GM12874 (cell line): Measurements from ENCODE around the gene SCD.

Source experiments
- TF ChIP-seq, protein P1 (sequence below): IDR thresholded peaks from 2 replicates; pipeline ENCODE4 v1.5.1; 2011; ENCODE audit warnings: low read depth, mild to moderate bottlenecking, control low read depth, low read length, moderate library complexity; ENCODE audit not compliant: insufficient read depth

Gene SCD

DNA sequence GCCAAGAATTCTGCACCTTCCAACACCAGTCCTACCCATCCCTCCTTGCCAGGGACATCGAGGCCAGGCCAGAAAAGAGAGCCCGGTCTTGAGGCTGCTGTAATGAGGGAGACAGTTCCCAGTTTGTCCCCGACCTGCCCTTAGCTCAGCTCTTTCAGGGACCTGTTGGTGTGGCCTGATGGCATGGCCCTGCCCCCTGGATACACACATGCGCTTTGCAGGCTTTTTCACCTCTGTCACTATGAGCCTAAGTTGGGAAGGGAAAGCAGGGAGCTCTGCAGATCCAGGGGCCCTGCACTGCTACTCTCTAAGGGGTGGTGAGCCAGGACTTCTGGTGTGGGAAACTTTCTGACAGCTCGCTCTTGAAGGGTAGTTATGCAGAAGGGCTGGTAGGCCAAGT is 2.1 kb downstream of the SCD start:
- TF ChIP-seq, protein P1, sequence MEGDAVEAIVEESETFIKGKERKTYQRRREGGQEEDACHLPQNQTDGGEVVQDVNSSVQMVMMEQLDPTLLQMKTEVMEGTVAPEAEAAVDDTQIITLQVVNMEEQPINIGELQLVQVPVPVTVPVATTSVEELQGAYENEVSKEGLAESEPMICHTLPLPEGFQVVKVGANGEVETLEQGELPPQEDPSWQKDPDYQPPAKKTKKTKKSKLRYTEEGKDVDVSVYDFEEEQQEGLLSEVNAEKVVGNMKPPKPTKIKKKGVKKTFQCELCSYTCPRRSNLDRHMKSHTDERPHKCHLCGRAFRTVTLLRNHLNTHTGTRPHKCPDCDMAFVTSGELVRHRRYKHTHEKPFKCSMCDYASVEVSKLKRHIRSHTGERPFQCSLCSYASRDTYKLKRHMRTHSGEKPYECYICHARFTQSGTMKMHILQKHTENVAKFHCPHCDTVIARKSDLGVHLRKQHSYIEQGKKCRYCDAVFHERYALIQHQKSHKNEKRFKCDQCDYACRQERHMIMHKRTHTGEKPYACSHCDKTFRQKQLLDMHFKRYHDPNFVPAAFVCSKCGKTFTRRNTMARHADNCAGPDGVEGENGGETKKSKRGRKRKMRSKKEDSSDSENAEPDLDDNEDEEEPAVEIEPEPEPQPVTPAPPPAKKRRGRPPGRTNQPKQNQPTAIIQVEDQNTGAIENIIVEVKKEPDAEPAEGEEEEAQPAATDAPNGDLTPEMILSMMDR: no peak

DNA sequence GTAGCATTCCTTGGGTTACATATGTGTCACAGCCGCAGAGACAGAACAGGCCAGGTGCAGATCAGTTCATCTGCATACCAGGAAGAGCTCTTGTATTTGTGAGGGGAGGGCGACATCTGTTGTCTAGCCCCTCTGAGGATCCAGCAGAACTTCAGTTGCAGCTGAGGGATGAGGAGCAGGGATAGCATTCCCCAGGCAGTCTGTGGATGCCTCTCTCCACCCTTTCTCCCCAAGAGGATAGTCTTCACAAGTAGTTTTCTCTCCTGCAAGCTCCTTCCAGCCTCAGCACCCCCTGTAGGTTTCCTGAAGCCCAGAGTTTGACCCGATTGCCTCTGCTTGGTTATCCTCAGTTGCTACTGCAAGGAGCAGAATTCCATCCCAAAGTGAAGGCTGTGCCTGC is 2.6 kb downstream of the SCD start:
- TF ChIP-seq, protein P1: no peak

DNA sequence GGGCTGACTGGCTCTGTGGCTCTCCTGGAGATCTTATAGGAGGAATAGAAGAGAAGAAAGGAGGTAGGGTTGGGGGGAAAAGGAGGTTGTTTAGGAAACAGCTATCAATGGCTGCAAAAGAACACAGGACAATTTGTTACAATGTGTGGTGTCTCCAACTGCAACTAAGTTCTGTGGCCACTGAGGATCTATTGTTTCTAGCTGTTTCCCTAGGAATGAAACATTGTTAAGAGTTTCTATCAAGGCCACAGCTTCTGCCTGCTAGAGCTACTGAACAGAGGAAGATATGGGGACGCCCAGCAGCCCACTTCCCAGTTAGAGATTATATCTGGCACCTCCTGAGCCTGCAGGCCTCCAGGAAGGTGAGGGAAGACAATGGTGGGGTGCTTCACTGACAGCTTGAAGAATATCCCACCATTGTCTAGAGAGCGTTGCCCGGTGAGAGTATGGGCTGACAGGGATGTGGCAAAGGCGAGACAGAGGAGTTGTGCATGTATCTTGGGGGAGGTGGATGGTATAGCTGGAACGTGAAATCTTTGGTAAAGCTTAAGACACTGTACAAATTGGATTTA is 4.0 kb downstream of the SCD start:
- TF ChIP-seq, protein P1: no peak

DNA sequence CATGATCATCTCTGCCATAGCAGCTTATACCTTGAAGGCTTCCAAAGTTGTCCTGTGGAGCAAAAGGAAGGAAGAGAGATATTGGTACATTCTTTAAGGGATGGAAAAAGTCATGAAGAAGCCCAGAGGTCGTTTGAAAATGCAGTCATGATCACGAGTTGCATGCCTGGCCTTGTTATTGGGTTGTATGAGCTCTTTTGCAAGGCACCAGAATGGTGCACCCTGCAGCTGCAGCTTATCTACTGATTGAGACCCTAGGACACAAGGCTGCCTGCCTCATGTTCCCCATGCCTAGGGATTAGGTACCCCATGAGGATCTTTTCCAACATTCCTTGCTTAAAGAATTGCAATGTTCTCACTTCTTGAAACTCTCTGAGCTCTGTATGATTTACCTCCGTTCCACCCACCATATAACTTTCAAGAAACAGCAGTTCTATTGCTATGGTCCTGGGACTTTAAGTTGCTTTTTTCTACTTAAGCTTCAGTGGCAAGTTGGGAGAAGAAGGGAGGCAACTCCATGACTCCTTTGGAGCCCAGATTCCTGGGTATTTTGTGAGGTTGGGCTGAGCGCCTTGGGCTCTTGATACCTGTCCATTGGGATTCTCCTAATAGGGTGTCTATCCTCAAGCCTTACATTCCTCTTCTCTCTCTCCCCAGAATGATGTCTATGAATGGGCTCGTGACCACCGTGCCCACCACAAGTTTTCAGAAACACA is 6.9 kb downstream of the SCD start:
- TF ChIP-seq, protein P1: no peak

DNA sequence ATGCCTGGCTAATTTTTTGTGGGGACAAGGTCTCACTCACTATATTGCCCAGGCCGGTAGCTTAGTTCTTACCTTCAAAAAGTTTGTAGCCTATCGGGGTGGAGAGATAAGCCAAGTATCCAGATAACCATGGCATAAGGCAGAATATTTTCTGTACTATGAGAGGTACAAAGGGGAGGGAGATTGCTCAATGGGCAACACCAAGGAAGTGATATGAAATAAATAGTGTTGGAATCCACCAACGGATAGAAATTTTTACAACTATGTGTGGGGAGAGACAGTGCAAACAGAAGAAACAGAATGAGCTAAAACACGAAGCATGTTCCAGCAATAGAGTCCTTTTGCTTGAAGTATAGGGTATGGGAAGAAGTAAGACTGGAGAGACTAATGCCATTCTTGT is 8.1 kb downstream of the SCD start:
- TF ChIP-seq, protein P1: no peak

DNA sequence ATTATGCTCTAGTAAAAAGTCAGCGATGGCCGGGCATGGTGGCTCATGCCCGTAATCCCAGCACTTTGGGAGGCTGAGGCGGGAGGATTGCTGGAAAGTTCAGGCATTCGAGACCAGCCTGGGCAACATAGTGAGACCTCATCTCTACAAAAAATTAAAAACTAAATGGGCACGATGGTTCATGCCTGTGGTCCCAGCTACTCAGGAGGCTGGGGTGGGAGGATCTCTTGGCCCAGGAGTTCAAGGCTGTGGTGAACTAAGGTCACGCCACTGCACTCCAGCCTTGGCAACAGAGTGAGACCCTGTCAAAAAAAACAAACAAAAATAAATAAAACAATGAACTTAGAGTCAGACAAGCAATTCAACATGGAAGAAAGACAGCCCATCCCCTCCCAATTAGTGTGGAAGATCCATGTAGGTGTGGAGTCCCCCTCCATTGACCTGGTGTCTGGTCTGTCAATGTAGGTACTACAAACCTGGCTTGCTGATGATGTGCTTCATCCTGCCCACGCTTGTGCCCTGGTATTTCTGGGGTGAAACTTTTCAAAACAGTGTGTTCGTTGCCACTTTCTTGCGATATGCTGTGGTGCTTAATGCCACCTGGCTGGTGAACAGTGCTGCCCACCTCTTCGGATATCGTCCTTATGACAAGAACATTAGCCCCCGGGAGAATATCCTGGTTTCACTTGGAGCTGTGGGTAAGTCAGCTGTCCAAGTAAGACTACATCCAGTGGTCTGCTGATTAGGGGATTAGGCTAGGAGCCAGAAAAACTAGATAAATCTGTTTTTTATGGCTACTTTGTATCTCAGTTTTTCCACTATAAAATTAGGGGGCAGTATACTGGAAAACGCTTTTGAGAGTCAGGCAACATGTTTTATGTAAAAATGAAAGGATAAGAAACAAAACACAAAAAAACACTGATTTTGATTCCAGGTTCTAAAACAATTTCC is 9.3 kb downstream of the SCD start:
- TF ChIP-seq, protein P1: no peak

DNA sequence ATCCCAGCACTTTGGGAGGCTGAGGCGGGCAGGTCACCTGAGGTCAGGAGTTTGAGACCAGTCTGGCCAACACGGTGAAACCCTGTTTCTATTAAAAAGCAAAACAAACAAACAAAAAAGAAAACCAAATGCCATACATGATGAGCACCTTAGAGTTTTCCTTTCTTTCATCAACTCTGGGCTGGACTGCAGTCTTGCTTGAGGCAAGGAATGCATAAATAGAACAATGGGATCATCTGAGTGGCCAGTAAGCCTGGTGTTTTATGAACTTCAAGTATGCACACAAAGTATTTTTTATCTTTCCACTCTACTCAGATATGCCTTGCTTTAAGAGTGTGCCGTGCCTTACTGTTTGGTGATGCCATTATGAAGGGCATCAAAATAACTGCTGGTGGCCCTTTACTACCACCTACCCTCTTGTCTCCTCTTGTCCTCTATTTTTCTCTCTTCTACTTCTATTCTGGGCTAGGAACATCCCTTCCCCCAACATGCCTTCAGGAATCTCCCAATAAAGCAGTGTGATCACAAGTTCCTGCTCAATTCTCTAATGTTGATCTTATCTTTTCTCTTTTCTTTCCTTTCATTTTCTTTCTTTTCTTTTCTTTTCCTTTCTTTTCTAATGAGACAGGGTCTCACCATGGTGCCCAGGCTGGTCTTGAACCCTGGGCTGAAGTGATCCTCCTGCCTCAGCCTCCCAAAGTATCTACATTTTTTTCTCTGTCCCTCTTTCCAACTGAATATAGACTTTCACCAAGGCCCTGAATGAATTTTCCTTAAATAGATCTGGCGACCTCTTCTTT is 10.2 kb downstream of the SCD start:
- TF ChIP-seq, protein P1: no peak
